Panc1 (cell line): Measurements from ENCODE around the gene RABGGTA.

Experiments
- CTCF ChIP-seq: fragments of 450-650 bp; IDR thresholded peaks from 2 replicates; pipeline ENCODE4 v1.5.1; 2017; ENCODE audit warnings: mild to moderate bottlenecking
- POLR2AphosphoS5 ChIP-seq: IDR thresholded peaks from 2 replicates; pipeline ENCODE4 v1.6.1; 2012; ENCODE audit warnings: mild to moderate bottlenecking, low read depth, low read length, moderate library complexity
- REST ChIP-seq, 2 experiments: IDR thresholded peaks; 2 replicates each; pipeline ENCODE4 v1.6.1; 2011 to 2012; ENCODE audit warnings: low read depth in 2 of 2, control low read depth in 1 of 2, low read length in 1 of 2, mild to moderate bottlenecking in 1 of 2, moderate library complexity in 1 of 2; ENCODE audit not compliant: insufficient read depth in 1 of 2
- SIN3A ChIP-seq: IDR thresholded peaks from 2 replicates; pipeline ENCODE4 v1.6.1; 2012; ENCODE audit warnings: low read depth, mild to moderate bottlenecking, low read length, moderate library complexity, borderline replicate concordance; ENCODE audit not compliant: insufficient read depth

- no peak for TF ChIP-seq CTCF
- TF ChIP-seq SIN3A = no peak
- no peak for TF ChIP-seq REST (IDR thresholded peaks at IDR 0.05; ENCODE audit: insufficient read depth in 1 of 2, low read depth in 2 of 2, low read length in 1 of 2)
- no peak for TF ChIP-seq POLR2AphosphoS5
Observed at GRCh38 chr14:24249230-24250021, 22.0 kb downstream of the RABGGTA start.
